AG09309 (cell line): ENCODE measurements around the gene GALNT9.

Source experiments
- DNase-seq: peaks from one replicate; pipeline ENCODE4 v3.0.0-alpha.2; 2010; ENCODE audit warnings: low read depth
- H3K4me3 ChIP-seq: 2 replicates; pipeline ENCODE4 v1.5.1; 2011; ENCODE audit warnings: mild to moderate bottlenecking, low read depth, low read length, moderate library complexity; ENCODE audit not compliant: control insufficient read depth
- TF ChIP-seq, protein P1 (sequence below): IDR thresholded peaks from 2 replicates; pipeline ENCODE4 v1.5.1; 2011; ENCODE audit warnings: mild to moderate bottlenecking, low read depth, low read length, inconsistent platforms; ENCODE audit not compliant: insufficient read depth, control insufficient read depth; ENCODE audit errors: missing control alignments

The GALNT9 gene

DNA sequence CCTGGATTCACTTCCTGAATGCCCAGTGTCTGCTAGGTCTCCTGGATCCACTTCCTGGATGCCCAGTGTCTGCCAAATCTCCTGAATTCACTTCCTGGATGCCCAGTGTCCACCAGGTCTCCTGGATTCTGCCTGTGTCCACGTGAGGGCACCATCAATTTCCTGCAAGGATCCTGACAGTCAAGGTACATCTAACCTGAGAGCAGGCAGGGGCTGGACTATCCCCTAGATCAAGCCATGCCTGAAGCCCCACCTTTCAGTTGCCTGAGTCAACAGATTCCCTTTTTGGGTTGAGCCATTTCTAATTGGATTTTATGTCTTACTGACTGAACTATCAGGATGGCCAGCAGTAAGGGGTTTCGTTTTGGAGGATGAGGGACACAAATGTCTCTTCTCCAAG, 49.5 kb downstream of the GALNT9 start:
- DNase-seq, result no peak
- TF ChIP-seq, protein P1, sequence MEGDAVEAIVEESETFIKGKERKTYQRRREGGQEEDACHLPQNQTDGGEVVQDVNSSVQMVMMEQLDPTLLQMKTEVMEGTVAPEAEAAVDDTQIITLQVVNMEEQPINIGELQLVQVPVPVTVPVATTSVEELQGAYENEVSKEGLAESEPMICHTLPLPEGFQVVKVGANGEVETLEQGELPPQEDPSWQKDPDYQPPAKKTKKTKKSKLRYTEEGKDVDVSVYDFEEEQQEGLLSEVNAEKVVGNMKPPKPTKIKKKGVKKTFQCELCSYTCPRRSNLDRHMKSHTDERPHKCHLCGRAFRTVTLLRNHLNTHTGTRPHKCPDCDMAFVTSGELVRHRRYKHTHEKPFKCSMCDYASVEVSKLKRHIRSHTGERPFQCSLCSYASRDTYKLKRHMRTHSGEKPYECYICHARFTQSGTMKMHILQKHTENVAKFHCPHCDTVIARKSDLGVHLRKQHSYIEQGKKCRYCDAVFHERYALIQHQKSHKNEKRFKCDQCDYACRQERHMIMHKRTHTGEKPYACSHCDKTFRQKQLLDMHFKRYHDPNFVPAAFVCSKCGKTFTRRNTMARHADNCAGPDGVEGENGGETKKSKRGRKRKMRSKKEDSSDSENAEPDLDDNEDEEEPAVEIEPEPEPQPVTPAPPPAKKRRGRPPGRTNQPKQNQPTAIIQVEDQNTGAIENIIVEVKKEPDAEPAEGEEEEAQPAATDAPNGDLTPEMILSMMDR, result no peak
- no peak overlapping the region for H3K4me3 ChIP-seq

DNA sequence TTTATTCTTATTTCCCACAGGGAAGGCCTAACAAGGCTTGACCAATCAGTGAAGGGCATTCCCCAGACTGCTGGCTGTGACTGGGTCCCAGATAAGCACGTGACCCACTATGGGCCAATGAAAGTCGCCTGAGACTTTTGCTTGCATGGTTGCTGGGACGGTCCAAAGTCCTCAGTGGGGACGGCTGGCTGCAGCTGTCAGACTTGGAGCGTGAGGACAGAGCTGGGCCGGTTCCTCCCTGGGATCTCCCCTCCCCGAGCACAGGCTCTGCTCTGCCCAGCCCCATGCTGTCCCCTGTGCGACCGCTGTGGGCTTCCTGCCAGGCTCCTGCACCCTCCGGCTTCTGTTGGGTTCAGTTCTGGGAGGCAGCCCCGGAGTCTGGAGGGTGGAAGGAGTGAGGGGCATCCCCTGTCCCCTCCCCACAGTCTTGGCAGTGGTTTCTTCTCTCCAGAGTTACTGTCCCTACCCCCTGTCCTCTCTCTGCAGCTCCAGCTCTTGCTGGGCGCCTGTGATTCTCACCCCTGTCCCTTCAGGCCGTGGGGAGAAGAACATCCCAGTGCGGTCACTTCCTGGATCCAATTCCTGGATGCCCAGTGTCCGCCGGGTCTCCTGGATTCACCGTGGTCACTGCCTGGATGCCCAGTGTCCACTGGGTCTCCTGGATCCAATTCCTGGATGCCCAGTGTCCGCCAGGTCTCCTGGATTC, 50.1 kb downstream of the GALNT9 start:
- no peak overlapping the region for H3K4me3 ChIP-seq
- TF ChIP-seq, protein P1, result no peak
- no peak for DNase-seq

DNA sequence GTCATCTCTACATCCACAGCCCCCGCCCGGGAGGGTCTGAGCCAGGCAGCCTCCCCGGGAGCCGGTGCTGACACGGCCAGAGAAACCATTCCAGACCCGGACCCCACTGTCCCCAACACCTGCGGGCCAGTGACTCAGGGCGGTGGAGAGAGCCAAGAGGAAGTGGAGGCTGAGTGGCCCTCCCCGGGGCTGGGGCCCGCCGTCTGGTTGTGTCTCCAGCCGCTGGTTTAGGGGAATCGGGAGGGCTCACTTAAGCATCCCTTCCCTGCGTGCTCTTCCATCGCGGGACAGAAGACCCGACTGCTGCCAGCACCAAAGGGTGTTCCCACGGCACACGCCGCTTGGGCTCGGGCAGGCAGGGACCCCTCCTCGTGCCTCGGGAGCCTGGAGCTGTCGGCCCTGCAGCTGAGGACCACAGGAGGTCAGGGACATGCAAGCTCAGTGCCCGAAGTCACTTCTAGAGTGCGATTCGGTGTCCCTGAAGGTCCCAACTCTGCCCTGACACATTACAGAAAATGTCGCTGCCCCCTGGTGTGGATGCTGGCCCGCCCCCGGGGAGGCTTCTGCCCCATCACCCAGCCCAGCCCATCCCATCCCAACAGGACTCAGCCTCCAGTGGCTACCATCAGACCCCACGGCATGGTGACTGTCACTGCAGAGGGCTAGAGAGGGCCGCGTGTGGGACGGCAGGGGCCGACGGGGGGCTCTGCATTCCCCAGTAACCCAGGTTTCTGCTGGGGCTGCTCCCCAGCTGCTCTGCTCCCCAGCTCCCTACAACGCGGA, 50.8 kb downstream of the GALNT9 start:
- TF ChIP-seq, protein P1, result no peak
- no peak overlapping the region for H3K4me3 ChIP-seq
- no peak for DNase-seq

DNA sequence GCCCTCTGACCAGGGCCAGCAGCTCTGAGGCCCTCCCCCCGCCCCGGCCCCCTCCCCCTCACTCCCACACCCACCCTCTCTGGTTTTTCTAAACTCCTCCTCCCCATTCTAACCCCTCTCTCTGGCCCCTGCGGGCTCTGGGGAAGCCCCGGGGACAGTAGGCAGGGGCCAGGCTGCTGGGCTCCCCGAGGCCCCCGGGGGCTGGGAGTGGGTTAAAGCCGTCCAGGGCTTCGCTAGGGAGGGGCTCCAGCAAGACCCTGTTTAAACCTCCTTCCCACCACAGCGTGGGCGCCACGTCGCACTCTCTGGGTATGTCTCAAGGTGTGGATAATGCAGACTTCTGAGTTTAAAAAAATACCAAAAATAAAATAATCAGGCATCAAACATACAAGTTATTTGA, 51.4 kb downstream of the GALNT9 start:
- TF ChIP-seq, protein P1, result no peak
- no peak overlapping the region for H3K4me3 ChIP-seq
- no peak for DNase-seq

DNA sequence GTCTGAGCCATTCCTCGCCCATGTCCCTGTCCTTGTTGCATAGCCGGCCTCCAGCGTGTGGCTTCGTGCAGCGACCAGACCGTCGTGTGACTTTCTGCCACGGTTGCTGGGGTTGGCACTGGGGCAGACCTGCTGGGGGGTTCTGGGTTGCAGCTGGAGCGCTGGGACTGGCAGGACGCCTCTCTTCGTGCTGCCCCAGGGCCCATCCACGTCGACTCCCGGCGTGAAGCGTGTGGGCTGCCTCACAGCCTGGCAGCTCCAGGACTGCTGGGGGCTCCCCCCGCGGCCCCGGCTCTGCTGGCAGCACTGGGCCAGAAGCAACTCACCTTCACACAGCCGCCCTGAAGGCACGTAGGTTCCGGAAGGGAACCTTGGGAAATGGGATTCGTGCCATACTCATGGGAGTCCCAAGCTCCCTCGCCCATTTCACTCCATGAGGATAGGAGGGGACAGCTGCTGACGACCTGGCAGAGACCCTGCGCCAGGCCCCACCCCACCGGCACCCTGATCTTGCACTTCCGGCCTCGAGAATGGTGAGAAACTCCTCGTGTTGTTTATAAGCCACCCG, 51.9 kb downstream of the GALNT9 start:
- TF ChIP-seq, protein P1, result no peak
- no peak for DNase-seq
- H3K4me3 ChIP-seq, result no peak overlapping the region

DNA sequence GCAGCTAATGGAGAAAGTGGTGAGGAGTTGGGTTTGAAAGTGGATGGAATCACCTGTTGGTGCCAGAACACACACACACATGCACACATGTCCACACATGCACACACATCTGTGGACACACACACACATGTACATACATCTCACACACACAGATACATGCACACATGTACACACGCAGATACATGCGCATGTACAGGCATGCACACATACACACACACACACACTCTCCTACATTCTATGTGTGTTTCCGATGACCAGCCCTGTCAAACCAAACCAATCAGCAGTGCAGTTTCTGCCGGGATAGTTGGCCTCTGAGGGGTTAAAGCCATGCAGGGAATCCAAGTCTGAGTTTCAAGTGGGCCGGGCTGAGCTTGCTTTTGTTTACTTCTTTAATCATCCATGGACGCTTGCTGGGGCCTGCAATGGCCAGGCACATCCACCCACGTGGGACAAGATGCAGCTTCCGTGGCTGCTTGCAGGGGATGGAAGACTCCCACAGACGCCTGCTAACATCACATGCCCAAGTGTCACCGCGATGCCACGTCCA, 52.5 kb downstream of the GALNT9 start:
- TF ChIP-seq, protein P1, result no peak
- H3K4me3 ChIP-seq, result no peak overlapping the region
- DNase-seq, result no peak
